A549 treated with ZK216348 at 1 μM for 4 hours (cell line): Measurements from ENCODE around the gene TYW5. TPM values are rescaled to one million over a fixed set of nuclear protein-coding genes. Genes with fewer than 3 reads are reported as not detected.

Source experiments
- total RNA-seq: library from RNA; stranded (reverse); fragments of 200-300 nt; extraction: Qiagen RNA extraction; gene quantifications from 5 replicates; pipeline ENCODE4 v1.2.3, GENCODE V29; 2022; ENCODE audit warnings: low read depth

TYW5 gene
- 5.6 to 10.8 TPM (median 7.6 TPM) in 5 replicates for total RNA-seq

GRCh38 chr2:199955339-199956061 lies at the start of gene TYW5, which contains the start of gene MAIP1:
Gene TYW5 (minus strand): TSS chr2:199955491. CDS start chr2:199955470, 21 bp downstream.
Gene MAIP1 (plus strand): TSS chr2:199955582. CDS start chr2:199955799, 217 bp downstream.

DNA sequence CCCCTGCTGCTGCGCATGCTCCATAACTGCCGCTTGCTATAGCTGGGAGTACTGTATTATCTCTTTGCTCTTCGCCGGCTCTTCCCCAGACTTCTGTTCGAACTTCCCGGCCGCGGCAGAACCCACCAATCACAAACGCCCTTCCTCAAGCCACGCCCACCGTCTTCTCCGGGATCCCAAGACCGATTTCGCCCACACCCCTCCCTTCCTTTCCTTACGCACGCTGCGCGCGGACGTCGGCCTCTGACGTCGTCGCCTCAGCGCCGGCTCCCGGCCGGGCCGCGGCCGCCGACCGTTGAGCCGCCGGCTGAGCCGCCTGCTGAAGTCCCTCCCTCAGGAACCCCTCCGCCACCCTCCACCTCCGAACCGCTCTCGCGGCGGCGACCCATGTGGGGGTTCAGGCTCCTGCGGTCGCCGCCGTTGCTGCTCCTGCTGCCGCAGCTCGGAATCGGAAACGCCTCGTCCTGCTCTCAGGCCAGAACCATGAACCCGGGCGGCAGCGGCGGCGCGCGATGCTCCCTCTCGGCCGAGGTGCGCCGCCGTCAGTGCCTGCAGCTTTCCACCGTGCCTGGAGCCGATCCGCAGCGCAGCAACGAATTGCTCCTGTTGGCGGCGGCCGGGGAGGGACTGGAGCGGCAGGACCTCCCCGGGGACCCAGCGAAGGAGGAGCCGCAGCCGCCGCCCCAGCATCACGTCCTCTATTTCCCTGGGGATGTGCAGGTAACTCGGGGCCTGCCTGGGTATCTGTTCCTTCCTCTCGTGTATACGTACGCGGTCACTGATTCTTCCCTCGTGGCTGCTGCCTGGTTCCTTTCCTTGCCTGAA lies 44.0 kb downstream of the TYW5 start, which contains the start of gene C2orf69:
Gene C2orf69 (plus strand): TSS at position 242 of the 825 bp plus-strand sequence. CDS start 146 bp downstream, at position 388.

Other genes with a start within 250 kb of the TYW5 start
- gene FTCDNL1, start 104.3 kb downstream of the TYW5 start, total RNA-seq, result 2.6 to 3.6 TPM (median 3.1 TPM) in 5 replicates
- 3.0 to 10.0 TPM (median 8.0 TPM) in 5 replicates for gene C2orf69, start 44.2 kb downstream of the TYW5 start, total RNA-seq
- 34.6 to 39.0 TPM (median 37.9 TPM) in 5 replicates for gene MAIP1, start 91 bp upstream of the TYW5 start, total RNA-seq